K562 (cell line): Measurements from ENCODE around the gene RBFA. TPM values are rescaled to one million over a fixed set of nuclear protein-coding genes. Genes with fewer than 3 reads are reported as not detected.

Experiments used
- CREB1 ChIP-seq, 2 experiments: sonication (generic) in 1 of 2; formaldehyde crosslinking in 1 of 2; IDR thresholded peaks; 2 replicates each; pipeline versions ENCODE4 v1.6.1 to v1.8.0; 2012 to 2022; ENCODE audit warnings: inconsistent platforms in 1 of 2, mild to moderate bottlenecking in 1 of 2, missing genetic modification reagents in 1 of 2, moderate library complexity in 1 of 2
- HMGN3 ChIP-seq: IDR thresholded peaks from 2 replicates; pipeline ENCODE4 v1.6.1; 2011; ENCODE audit warnings: borderline replicate concordance, low read depth, mild to moderate bottlenecking, mixed read lengths, low read length; ENCODE audit not compliant: insufficient read length; ENCODE audit errors: extremely low read depth
- HNRNPK ChIP-seq: fragments of 200-400 bp; formaldehyde crosslinking; IDR thresholded peaks from one replicate; pipeline ENCODE4 v1.6.1; 2018; ENCODE audit warnings: mild to moderate bottlenecking, low read depth, low read length; ENCODE audit not compliant: poor library complexity, severe bottlenecking
- IRF2 ChIP-seq: sonication (generic); formaldehyde crosslinking; IDR thresholded peaks from 2 replicates; pipeline ENCODE4 v1.8.1; 2022; ENCODE audit warnings: mild to moderate bottlenecking, missing genetic modification reagents
- NR4A1 ChIP-seq, 2 experiments: fragments of 250-450 bp in 1 of 2; fragments of 450-650 bp in 1 of 2; sonication (Bioruptor Pico) in 1 of 2; IDR thresholded peaks; 2 replicates each; pipeline versions ENCODE4 v1.4.0 to v1.6.1; 2016 to 2020; ENCODE audit warnings: mild to moderate bottlenecking in 2 of 2, missing compliant biosample characterization in 1 of 2, missing genetic modification characterization in 1 of 2, moderate library complexity in 1 of 2
- TEAD4 ChIP-seq, 2 experiments: sonication (generic) in 1 of 2; formaldehyde crosslinking in 1 of 2; IDR thresholded peaks; 2 replicates each; pipeline versions ENCODE4 v1.6.1 to v1.8.0; 2012 to 2022; ENCODE audit warnings: borderline replicate concordance in 1 of 2, inconsistent platforms in 1 of 2, low read length in 1 of 2, mild to moderate bottlenecking in 1 of 2, missing genetic modification reagents in 1 of 2
- polyA plus RNA-seq, 8 experiments: library from polyadenylated mRNA; depleted of rRNA in 4 of 8; stranded (reverse) in 5 of 8; unstranded in 3 of 8; fragments of >200 nt; fragmentation: Nextera tagmentation in 2 of 8; fragmentation: Illumina TruSeq in 1 of 8; extraction: Ambion mirVana in 2 of 8; extraction: Trizol in 1 of 8; gene quantifications; 2 replicates each; pipeline versions ENCODE4 v1.2.1 to v1.2.3, GENCODE V29; 2011 to 2014; ENCODE audit warnings: inconsistent platforms in 1 of 8, missing spikeins in 1 of 8
- total RNA-seq, 7 experiments: library from RNA; depleted of rRNA in 6 of 7; stranded (reverse); fragments of >200 nt in 6 of 7; fragmentation: Illumina TruSeq in 2 of 7; extraction: Trizol in 2 of 7; gene quantifications; 2 replicates each; pipeline versions ENCODE4 v1.2.1 to v1.2.3, GENCODE V29; 2011 to 2021; ENCODE audit warnings: low replicate concordance in 1 of 7
- TF ChIP-seq, protein P1 (sequence below): fragments of 150-350 bp; IDR thresholded peaks from 2 replicates; pipeline ENCODE4 v1.6.1; 2014; ENCODE audit warnings: low read depth, mild to moderate bottlenecking, low read length, borderline replicate concordance
- TF ChIP-seq, protein P2 (sequence below): fragments of 450-650 bp; IDR thresholded peaks from 2 replicates; pipeline ENCODE4 v1.6.1; 2016; ENCODE audit warnings: low read depth
- TF ChIP-seq, protein P3 (sequence below): fragments of 250-450 bp; sonication (Bioruptor Pico); IDR thresholded peaks from 2 replicates; pipeline ENCODE4 v1.8.0; 2022; ENCODE audit warnings: inconsistent platforms, mild to moderate bottlenecking, moderate library complexity, borderline replicate concordance

RBFA gene
- total and polyA plus RNA-seq, 9 of the 15 experiments (the other 6 are each of a cell fraction or from before 2014, with no cell fraction given) = 3.4 to 41.9 (median 25.8) TPM

DNA sequence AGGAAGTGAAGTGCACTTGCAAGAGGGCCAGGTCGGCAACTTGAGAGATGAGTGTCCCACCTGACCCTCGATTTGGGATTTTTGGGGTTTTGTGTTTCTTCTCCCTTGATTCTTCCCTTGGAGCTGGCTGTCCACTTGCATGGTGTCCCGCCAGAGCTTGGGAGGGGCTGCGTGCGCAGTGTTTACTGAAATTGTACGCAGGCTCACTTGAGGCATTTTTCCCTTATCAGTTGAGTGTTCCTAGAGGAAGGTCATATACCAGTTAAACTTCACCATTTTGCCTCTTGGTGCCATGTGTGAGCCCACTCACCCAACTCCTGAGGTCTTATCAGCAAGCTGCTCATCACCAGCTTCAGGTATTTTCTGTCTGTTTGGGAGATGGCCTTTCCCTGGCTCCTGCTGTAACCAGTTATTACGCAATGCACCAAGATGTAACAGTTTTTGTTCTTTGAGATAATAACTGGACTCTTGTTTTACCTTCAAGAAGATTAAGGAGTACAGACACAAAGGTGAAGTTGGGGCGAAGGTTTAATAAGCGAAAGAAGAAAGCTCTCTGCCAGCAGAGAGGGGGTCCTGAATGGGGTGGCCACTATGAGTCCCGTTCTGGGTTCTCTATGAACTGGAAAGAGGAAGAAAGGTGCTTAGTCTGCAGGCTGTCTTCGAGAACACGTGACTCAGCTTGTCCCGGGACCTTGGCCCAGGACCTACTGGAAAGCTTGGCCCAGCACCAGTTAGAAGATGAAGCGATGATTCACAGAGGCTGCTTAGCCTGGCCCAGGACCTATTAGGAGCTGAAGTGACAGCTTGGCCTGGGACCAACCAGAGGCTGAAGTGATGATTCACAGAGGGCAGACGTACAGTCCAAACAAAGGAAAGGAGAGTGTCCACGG is 24.3 kb upstream of the RBFA start (continued):
- TF ChIP-seq, protein P1, sequence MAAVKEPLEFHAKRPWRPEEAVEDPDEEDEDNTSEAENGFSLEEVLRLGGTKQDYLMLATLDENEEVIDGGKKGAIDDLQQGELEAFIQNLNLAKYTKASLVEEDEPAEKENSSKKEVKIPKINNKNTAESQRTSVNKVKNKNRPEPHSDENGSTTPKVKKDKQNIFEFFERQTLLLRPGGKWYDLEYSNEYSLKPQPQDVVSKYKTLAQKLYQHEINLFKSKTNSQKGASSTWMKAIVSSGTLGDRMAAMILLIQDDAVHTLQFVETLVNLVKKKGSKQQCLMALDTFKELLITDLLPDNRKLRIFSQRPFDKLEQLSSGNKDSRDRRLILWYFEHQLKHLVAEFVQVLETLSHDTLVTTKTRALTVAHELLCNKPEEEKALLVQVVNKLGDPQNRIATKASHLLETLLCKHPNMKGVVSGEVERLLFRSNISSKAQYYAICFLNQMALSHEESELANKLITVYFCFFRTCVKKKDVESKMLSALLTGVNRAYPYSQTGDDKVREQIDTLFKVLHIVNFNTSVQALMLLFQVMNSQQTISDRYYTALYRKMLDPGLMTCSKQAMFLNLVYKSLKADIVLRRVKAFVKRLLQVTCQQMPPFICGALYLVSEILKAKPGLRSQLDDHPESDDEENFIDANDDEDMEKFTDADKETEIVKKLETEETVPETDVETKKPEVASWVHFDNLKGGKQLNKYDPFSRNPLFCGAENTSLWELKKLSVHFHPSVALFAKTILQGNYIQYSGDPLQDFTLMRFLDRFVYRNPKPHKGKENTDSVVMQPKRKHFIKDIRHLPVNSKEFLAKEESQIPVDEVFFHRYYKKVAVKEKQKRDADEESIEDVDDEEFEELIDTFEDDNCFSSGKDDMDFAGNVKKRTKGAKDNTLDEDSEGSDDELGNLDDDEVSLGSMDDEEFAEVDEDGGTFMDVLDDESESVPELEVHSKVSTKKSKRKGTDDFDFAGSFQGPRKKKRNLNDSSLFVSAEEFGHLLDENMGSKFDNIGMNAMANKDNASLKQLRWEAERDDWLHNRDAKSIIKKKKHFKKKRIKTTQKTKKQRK = no peak
- TF ChIP-seq, protein P2, sequence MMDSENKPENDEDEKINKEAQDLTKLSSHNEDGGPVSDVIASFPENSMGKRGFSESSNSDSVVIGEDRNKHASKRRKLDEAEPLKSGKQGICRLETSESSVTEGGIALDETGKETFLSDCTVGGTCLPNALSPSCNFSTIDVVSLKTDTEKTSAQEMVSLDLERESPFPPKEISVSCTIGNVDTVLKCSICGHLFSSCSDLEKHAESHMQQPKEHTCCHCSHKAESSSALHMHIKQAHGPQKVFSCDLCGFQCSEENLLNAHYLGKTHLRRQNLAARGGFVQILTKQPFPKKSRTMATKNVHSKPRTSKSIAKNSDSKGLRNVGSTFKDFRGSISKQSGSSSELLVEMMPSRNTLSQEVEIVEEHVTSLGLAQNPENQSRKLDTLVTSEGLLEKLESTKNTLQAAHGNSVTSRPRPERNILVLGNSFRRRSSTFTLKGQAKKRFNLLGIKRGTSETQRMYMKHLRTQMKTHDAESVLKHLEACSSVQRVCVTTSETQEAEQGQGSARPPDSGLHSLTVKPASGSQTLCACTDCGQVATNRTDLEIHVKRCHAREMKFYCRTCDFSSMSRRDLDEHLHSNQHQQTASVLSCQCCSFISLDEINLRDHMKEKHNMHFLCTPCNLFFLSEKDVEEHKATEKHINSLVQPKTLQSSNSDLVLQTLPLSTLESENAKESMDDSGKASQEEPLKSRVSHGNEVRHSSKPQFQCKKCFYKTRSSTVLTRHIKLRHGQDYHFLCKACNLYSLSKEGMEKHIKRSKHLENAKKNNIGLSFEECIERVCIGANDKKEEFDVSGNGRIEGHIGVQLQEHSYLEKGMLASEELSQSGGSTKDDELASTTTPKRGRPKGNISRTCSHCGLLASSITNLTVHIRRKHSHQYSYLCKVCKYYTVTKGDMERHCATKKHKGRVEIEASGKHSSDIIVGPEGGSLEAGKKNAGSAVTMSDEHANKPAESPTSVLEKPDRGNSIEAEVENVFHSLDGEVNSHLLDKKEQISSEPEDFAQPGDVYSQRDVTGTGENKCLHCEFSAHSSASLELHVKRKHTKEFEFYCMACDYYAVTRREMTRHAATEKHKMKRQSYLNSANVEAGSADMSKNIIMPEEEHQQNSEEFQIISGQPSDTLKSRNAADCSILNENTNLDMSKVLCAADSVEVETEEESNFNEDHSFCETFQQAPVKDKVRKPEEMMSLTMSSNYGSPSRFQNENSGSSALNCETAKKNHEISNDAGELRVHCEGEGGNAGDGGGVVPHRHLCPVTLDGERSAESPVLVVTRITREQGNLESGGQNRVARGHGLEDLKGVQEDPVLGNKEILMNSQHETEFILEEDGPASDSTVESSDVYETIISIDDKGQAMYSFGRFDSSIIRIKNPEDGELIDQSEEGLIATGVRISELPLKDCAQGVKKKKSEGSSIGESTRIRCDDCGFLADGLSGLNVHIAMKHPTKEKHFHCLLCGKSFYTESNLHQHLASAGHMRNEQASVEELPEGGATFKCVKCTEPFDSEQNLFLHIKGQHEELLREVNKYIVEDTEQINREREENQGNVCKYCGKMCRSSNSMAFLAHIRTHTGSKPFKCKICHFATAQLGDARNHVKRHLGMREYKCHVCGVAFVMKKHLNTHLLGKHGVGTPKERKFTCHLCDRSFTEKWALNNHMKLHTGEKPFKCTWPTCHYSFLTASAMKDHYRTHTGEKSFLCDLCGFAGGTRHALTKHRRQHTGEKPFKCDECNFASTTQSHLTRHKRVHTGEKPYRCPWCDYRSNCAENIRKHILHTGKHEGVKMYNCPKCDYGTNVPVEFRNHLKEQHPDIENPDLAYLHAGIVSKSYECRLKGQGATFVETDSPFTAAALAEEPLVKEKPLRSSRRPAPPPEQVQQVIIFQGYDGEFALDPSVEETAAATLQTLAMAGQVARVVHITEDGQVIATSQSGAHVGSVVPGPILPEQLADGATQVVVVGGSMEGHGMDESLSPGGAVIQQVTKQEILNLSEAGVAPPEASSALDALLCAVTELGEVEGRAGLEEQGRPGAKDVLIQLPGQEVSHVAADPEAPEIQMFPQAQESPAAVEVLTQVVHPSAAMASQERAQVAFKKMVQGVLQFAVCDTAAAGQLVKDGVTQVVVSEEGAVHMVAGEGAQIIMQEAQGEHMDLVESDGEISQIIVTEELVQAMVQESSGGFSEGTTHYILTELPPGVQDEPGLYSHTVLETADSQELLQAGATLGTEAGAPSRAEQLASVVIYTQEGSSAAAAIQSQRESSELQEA = no peak
- TF ChIP-seq, protein P3, sequence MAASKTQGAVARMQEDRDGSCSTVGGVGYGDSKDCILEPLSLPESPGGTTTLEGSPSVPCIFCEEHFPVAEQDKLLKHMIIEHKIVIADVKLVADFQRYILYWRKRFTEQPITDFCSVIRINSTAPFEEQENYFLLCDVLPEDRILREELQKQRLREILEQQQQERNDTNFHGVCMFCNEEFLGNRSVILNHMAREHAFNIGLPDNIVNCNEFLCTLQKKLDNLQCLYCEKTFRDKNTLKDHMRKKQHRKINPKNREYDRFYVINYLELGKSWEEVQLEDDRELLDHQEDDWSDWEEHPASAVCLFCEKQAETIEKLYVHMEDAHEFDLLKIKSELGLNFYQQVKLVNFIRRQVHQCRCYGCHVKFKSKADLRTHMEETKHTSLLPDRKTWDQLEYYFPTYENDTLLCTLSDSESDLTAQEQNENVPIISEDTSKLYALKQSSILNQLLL (CRISPR knock-in tag) = no peak
- TF ChIP-seq CREB1 (IDR thresholded peaks at IDR 0.05) (no peak), CREB1 (CRISPR knock-in tag; IDR thresholded peaks at IDR 0.05) (no peak), IRF2 (CRISPR knock-in tag) (no peak), HNRNPK (no peak), TEAD4 (IDR thresholded peaks at IDR 0.05; ENCODE audit: low read length) (no peak), TEAD4 (CRISPR knock-in tag; IDR thresholded peaks at IDR 0.05; ENCODE audit: borderline replicate concordance) (no peak), NR4A1 (CRISPR knock-in tag; IDR thresholded peaks at IDR 0.05) (no peak), NR4A1 (tag; IDR thresholded peaks at IDR 0.05) (no peak), HMGN3 (no peak)
